Loucy (cell line): ENCODE data around the gene RCL1.

Source experiments
- H2AFZ ChIP-seq: fragments of 200-600 bp; sonication (generic); 2 replicates; pipeline ENCODE4 v1.6.0; 2016; ENCODE audit warnings: antibody characterized with exemption, mild to moderate bottlenecking, low read length, moderate library complexity
- H3F3A ChIP-seq: fragments of 200-600 bp; 2 replicates; pipeline ENCODE4 v1.6.0; 2016; ENCODE audit warnings: antibody characterized with exemption, low read depth, mild to moderate bottlenecking
- H3K27me3 ChIP-seq: fragments of 200-600 bp; sonication (generic); 2 replicates; pipeline ENCODE4 v1.6.1; 2014; ENCODE audit warnings: low read length, mild to moderate bottlenecking; ENCODE audit not compliant: insufficient read depth, poor library complexity, severe bottlenecking
- H3K36me3 ChIP-seq: fragments of 200-600 bp; sonication (generic); 2 replicates; pipeline ENCODE4 v1.6.1; 2016; ENCODE audit warnings: low read length; ENCODE audit not compliant: insufficient read depth
- H3K4me1 ChIP-seq: fragments of 200-600 bp; sonication (generic); 2 replicates; pipeline ENCODE4 v1.5.1; 2014; ENCODE audit warnings: low read length, mild to moderate bottlenecking; ENCODE audit not compliant: insufficient read depth, poor library complexity, severe bottlenecking
- H3K4me2 ChIP-seq: fragments of 200-600 bp; sonication (generic); 2 replicates; pipeline ENCODE4 v1.6.0; 2014; ENCODE audit warnings: antibody characterized with exemption, low read length, low read depth, mild to moderate bottlenecking; ENCODE audit not compliant: poor library complexity, severe bottlenecking
- H3K4me3 ChIP-seq: fragments of 200-600 bp; sonication (generic); 2 replicates; pipeline ENCODE4 v1.5.1; 2014; ENCODE audit warnings: low read length, mild to moderate bottlenecking, mixed read lengths; ENCODE audit not compliant: poor library complexity, severe bottlenecking
- H3K79me2 ChIP-seq: fragments of 200-600 bp; sonication (generic); 2 replicates; pipeline ENCODE4 v1.6.1; 2014; ENCODE audit warnings: low read length; ENCODE audit not compliant: insufficient read depth
- H3K9ac ChIP-seq: fragments of 200-600 bp; sonication (generic); 2 replicates; pipeline ENCODE4 v1.6.0; 2014; ENCODE audit warnings: mild to moderate bottlenecking, low read depth, low read length, moderate library complexity; ENCODE audit not compliant: poor library complexity, severe bottlenecking
- H3K9me2 ChIP-seq: fragments of 200-600 bp; sonication (generic); replicated peaks from 2 replicates; pipeline ENCODE4 v1.6.1; 2016; ENCODE audit warnings: low read depth, low read length, mixed read lengths
- H3K9me3 ChIP-seq: fragments of 200-600 bp; sonication (generic); 2 replicates; pipeline ENCODE4 v1.6.1; 2014; ENCODE audit warnings: mild to moderate bottlenecking, antibody characterized with exemption, low read length, low read depth; ENCODE audit not compliant: insufficient read depth
- H4K20me1 ChIP-seq: fragments of 200-600 bp; sonication (generic); 2 replicates; pipeline ENCODE4 v1.6.0; 2014; ENCODE audit warnings: antibody characterized with exemption, low read length, mild to moderate bottlenecking; ENCODE audit not compliant: insufficient read depth, poor library complexity, severe bottlenecking
- CTCF ChIP-seq: fragments of 200-600 bp; sonication (generic); conservative IDR thresholded peaks from 2 replicates; pipeline ENCODE4 v1.5.1; 2014; ENCODE audit warnings: mild to moderate bottlenecking, antibody characterized with exemption, low read length
- EZH2phosphoT487 ChIP-seq: fragments of 200-600 bp; IDR thresholded peaks from 2 replicates; pipeline ENCODE4 v1.6.1; 2018; ENCODE audit warnings: antibody characterized with exemption, mild to moderate bottlenecking, moderate library complexity, borderline replicate concordance

Gene RCL1

DNA sequence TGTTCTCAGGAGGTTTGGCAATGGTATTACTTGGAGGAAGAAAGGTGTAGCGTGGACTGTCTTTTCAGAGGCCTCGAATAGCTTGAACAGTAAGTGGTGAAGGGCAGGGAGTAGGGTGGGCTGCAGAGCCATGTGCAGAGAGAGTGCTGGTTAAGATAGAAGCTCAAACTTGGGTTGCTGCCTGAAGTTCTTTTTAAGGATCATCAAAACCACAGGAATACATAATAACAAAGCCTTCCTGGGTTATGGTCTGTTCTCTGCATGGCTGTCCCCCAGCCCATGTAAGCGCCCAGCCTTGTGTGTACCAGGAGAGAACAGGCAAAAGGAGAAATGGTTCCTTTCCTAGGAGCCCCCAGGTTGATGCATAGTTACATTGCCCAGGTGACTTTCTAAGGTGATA is 43.9 kb downstream of the RCL1 start:
- Histone ChIP-seq H3K4me1 (no peaks in the 10 kb centered on the region), H3K9me2 (no peaks in the 10 kb centered on the region), H3K79me2 (no peaks in the 10 kb centered on the region; the same call in 1 of the 2 replicates), H3K9ac (no peak overlapping the region), H3K9me3 (no peaks in the 10 kb centered on the region), H3F3A (no peaks in the 10 kb centered on the region), H3K36me3 (peaks cover 39% of the 10 kb centered on the region; the same call in 1 of the 2 replicates), H3K4me2 (no peak overlapping the region), H3K27me3 (no peaks in the 10 kb centered on the region), H4K20me1 (no peaks in the 10 kb centered on the region), H2AFZ (no peak overlapping the region), H3K4me3 (no peak overlapping the region)
- TF ChIP-seq EZH2phosphoT487 (no peak), CTCF (no peak)

DNA sequence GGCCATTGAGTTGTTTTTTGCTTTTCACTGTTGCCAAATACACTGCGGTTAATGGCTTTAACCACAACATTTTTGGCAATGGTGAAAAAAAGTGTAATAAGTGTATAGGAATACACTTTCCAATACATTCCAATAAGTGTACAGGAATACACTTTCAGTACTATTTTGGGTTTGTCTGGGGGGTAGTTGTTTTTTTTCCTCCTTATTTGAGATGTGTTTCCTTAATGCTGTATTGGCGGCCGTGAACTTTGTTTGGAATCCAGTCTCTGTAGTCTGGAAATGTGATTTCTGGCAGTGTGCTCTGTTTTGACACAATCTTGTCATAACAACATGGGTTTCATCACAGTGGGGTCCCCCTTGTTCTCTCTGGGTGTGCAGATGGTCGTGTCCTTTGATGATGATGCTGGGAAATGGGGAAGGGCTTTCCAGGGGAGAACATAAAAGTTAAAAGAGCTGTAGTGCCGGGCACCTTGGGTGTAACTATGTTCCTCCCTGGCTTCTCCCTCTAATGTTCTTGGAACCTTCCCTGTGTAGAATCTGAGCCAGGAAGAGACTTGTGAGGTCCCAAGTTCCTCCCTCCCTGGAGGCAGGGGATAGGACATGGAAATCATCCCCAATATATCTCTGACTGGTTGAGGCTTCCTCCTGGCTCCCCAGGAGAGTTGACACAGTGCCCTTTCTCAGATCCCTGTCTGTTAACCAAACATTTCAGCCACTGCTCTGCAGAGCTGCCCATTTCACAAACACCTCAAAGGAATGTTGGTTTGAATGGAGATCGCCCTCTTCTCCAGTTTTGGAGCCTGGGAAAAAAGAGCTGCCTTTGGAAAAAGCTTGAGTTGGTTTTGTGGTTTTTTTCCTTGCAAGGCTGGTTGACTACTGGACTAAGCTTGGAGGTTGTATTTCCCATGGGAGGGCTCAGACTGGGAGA is 44.8 kb downstream of the RCL1 start:
- no peaks in the 10 kb centered on the region for H3K4me1 ChIP-seq
- no peak overlapping the region for H3K9ac ChIP-seq
- H3K9me3 ChIP-seq, result no peaks in the 10 kb centered on the region
- peaks cover 47% of the 10 kb centered on the region; the same call in 1 of the 2 replicates for H3K36me3 ChIP-seq
- no peaks in the 10 kb centered on the region for H3K27me3 ChIP-seq
- H3F3A ChIP-seq, result no peaks in the 10 kb centered on the region
- H3K4me2 ChIP-seq, result no peak overlapping the region
- no peaks in the 10 kb centered on the region for H3K79me2 ChIP-seq
- TF ChIP-seq EZH2phosphoT487 (no peak), CTCF (no peak)
- H3K4me3 ChIP-seq, result no peak overlapping the region
- H2AFZ ChIP-seq, result no peak overlapping the region
- H4K20me1 ChIP-seq, result no peaks in the 10 kb centered on the region
- H3K9me2 ChIP-seq, result no peaks in the 10 kb centered on the region

GRCh38 chr9:4838189-4838546 is 45.4 kb downstream of the RCL1 start:
- Histone ChIP-seq H2AFZ (no peak overlapping the region), H3K4me2 (no peak overlapping the region), H3K27me3 (no peaks in the 10 kb centered on the region), H3K79me2 (no peaks in the 10 kb centered on the region), H3K4me3 (no peak overlapping the region), H4K20me1 (no peaks in the 10 kb centered on the region), H3F3A (no peaks in the 10 kb centered on the region), H3K9me3 (no peaks in the 10 kb centered on the region), H3K36me3 (peaks cover 44% of the 10 kb centered on the region; the same call in 1 of the 2 replicates), H3K9me2 (no peaks in the 10 kb centered on the region), H3K4me1 (no peaks in the 10 kb centered on the region), H3K9ac (no peak overlapping the region)
- TF ChIP-seq EZH2phosphoT487 (no peak), CTCF (no peak)
